Measurements from ENCODE around the gene PLAGL1. TPM values are rescaled to one million over a fixed set of nuclear protein-coding genes. Genes with fewer than 3 reads are reported as not detected.

PLAGL1 gene
- total and polyA plus RNA-seq, 4 donors = 1.3 to 6.3 (median 2.0) TPM

- H3K4me3 ChIP-seq (ENCODE audit: low read depth in 1 of 3, low read length in 3 of 3) = no peak overlapping the region
- peaks cover 0 to 1% (median 0%) of the 10 kb centered on the region in 4 donors for H3K9me3 ChIP-seq (ENCODE audit: control insufficient read depth in 4 of 4, low read length in 3 of 4)
- H3K27ac ChIP-seq (ENCODE audit: low read depth in 1 of 2, low read length in 2 of 2) = no peak overlapping the region
- H3K9ac ChIP-seq (ENCODE audit: low read depth in 1 of 2, low read length in 2 of 2) = no peak overlapping the region
- TF ChIP-seq SP1 (IDR thresholded peaks at IDR 0.05) = no peak
- TF ChIP-seq FOXA2 (IDR thresholded peaks at IDR 0.05) = no peak
- TF ChIP-seq CTCF (IDR thresholded peaks at IDR 0.05; ENCODE audit: low read depth, low read length, missing input control) = no peak
- no peak for TF ChIP-seq HNF4A (conservative IDR thresholded peaks at IDR 0.05)
- no peak for TF ChIP-seq ATF3 (IDR thresholded peaks at IDR 0.05)
- TF ChIP-seq EGR1 (IDR thresholded peaks at IDR 0.05; ENCODE audit: low read depth in 2 of 2) = no peak
- TF ChIP-seq ZBTB33 (IDR thresholded peaks at IDR 0.05) = no peak
- TF ChIP-seq RXRA (IDR thresholded peaks at IDR 0.05) = no peak
- H3K27me3 ChIP-seq (ENCODE audit: control insufficient read depth in 4 of 4, insufficient read depth in 4 of 4, low read length in 3 of 4) = no peaks in the 10 kb centered on the region
- no peaks in the 10 kb centered on the region for H3K36me3 ChIP-seq (ENCODE audit: control insufficient read depth in 4 of 4, insufficient read depth in 3 of 4, low read depth in 1 of 4, low read length in 3 of 4)
- WGBS = 92% methylated on average over 1 of the region's 1 CpG
- H3K4me1 ChIP-seq (ENCODE audit: control insufficient read depth in 4 of 4, insufficient read depth in 4 of 4, low read length in 3 of 4) = no peaks in the 10 kb centered on the region
- DNase-seq (ENCODE audit: low spot score) = no peak
Measured at GRCh38 chr6:143911028-143911427, 97.0 kb downstream of the PLAGL1 start.

GRCh38 chr6:143902827-143903226, 105.2 kb downstream of the PLAGL1 start:
- no peak for TF ChIP-seq HNF4G (IDR thresholded peaks at IDR 0.05)
- no peak for TF ChIP-seq TAF1 (conservative IDR thresholded peaks at IDR 0.05)
- TF ChIP-seq FOXA2 (IDR thresholded peaks at IDR 0.05) = no peak
- no peak for TF ChIP-seq CTCF (IDR thresholded peaks at IDR 0.05; ENCODE audit: low read depth, low read length, missing input control)
- TF ChIP-seq HNF4A (conservative IDR thresholded peaks at IDR 0.05) = no peak
- no peak for TF ChIP-seq REST (IDR thresholded peaks at IDR 0.05)
- TF ChIP-seq RAD21 (IDR thresholded peaks at IDR 0.05) = no peak
- TF ChIP-seq JUND (IDR thresholded peaks at IDR 0.05) = no peak
- no peak for TF ChIP-seq ATF3 (IDR thresholded peaks at IDR 0.05)
- Histone ChIP-seq H3K9me3 (ENCODE audit: control insufficient read depth in 4 of 4, low read length in 3 of 4) (no peaks in the 10 kb centered on the region), H3K9ac (ENCODE audit: low read depth in 1 of 2, low read length in 2 of 2) (no peak overlapping the region), H3K36me3 (ENCODE audit: control insufficient read depth in 4 of 4, insufficient read depth in 3 of 4, low read depth in 1 of 4, low read length in 3 of 4) (no peaks in the 10 kb centered on the region), H3K4me1 (ENCODE audit: control insufficient read depth in 4 of 4, insufficient read depth in 4 of 4, low read length in 3 of 4) (no peaks in the 10 kb centered on the region), H3K27ac (ENCODE audit: low read depth in 1 of 2, low read length in 2 of 2) (no peak overlapping the region), H3K27me3 (ENCODE audit: control insufficient read depth in 4 of 4, insufficient read depth in 4 of 4, low read length in 3 of 4) (no peaks in the 10 kb centered on the region), H3K4me3 (ENCODE audit: low read depth in 1 of 3, low read length in 3 of 3) (no peak overlapping the region)
- DNase-seq (ENCODE audit: low spot score) = no peak
- 84% methylated on average over 2 of the region's 2 CpGs for WGBS
